SIG-M5 treated with dmso at 0.1 percent for 504 hours (cell line): ENCODE data around the gene TBC1D22A.
A peak's percentile ranks its signal among the peaks of the same experiment; 100 is the strongest.

Experiments
- DNase-seq: peaks from one replicate; lab custom pipeline; 2025; ENCODE audit not compliant: unreplicated experiment; lab: John Stamatoyannopoulos, UW

The TBC1D22A gene

GRCh38 chr22:46752988-46753310, 9.5 kb upstream of the TBC1D22A start:
- no peak for DNase-seq

GRCh38 chr22:46753360-46753759, 9.1 kb upstream of the TBC1D22A start:
- DNase-seq, result no peak

- DNase-seq, result no peak
Measured at GRCh38 chr22:46753761-46754109, 8.7 kb upstream of the TBC1D22A start.

- no peak for DNase-seq
Measured at GRCh38 chr22:46754110-46754799, 8.2 kb upstream of the TBC1D22A start.

- no peak for DNase-seq
Measured at GRCh38 chr22:46754826-46755225, 7.6 kb upstream of the TBC1D22A start.

- no peak for DNase-seq
Measured at GRCh38 chr22:46755525-46755924, 6.9 kb upstream of the TBC1D22A start.

GRCh38 chr22:46756097-46756496, 6.4 kb upstream of the TBC1D22A start:
- DNase-seq, result no peak

- DNase-seq, result no peak
Measured at GRCh38 chr22:46757104-46757503, 5.3 kb upstream of the TBC1D22A start.

- DNase-seq, result no peak
Measured at GRCh38 chr22:46758121-46758520, 4.3 kb upstream of the TBC1D22A start.

GRCh38 chr22:46758867-46759290, 3.6 kb upstream of the TBC1D22A start:
- peak; percentile 53 for DNase-seq

- no peak for DNase-seq
Measured at GRCh38 chr22:46761017-46761416, 1.4 kb upstream of the TBC1D22A start.

- DNase-seq, result peak; percentile 11
Measured at GRCh38 chr22:46761539-46762237, 762 bp upstream of the TBC1D22A start.

GRCh38 chr22:46763051-46763705, 728 bp downstream of the TBC1D22A start:
- DNase-seq, result peak; percentile 25

- no peak for DNase-seq
Measured at GRCh38 chr22:46764140-46764680, 1.8 kb downstream of the TBC1D22A start.

GRCh38 chr22:46764779-46765485, 2.5 kb downstream of the TBC1D22A start:
- DNase-seq, result no peak

- DNase-seq, result no peak
Measured at GRCh38 chr22:46766611-46767010, 4.2 kb downstream of the TBC1D22A start.

- DNase-seq, result no peak
Measured at GRCh38 chr22:46767249-46767985, 5.0 kb downstream of the TBC1D22A start.

- no peak for DNase-seq
Measured at GRCh38 chr22:46769191-46769675, 6.8 kb downstream of the TBC1D22A start.

GRCh38 chr22:46769706-46770105, 7.3 kb downstream of the TBC1D22A start:
- DNase-seq, result no peak

GRCh38 chr22:46770151-46770641, 7.7 kb downstream of the TBC1D22A start:
- no peak for DNase-seq
